Ureter (tissue), 1 donor: ENCODE data around the gene RGR. TPM values are rescaled to one million over a fixed set of nuclear protein-coding genes. Genes with fewer than 3 reads are reported as not detected.

Experiments
- DNase-seq: peaks from one replicate; pipeline ENCODE4 v3.0.0-alpha.2; 2020; ENCODE audit warnings: low spot score
- total RNA-seq: library from RNA; stranded (reverse); gene quantifications from one replicate; pipeline ENCODE4 v1.2.4, GENCODE V29; 2023
- donor health status: DM: yes; HTN: yes; CAD: no.

RGR gene
- total RNA-seq, 1 donor from 2014 or later = not detected

DNA sequence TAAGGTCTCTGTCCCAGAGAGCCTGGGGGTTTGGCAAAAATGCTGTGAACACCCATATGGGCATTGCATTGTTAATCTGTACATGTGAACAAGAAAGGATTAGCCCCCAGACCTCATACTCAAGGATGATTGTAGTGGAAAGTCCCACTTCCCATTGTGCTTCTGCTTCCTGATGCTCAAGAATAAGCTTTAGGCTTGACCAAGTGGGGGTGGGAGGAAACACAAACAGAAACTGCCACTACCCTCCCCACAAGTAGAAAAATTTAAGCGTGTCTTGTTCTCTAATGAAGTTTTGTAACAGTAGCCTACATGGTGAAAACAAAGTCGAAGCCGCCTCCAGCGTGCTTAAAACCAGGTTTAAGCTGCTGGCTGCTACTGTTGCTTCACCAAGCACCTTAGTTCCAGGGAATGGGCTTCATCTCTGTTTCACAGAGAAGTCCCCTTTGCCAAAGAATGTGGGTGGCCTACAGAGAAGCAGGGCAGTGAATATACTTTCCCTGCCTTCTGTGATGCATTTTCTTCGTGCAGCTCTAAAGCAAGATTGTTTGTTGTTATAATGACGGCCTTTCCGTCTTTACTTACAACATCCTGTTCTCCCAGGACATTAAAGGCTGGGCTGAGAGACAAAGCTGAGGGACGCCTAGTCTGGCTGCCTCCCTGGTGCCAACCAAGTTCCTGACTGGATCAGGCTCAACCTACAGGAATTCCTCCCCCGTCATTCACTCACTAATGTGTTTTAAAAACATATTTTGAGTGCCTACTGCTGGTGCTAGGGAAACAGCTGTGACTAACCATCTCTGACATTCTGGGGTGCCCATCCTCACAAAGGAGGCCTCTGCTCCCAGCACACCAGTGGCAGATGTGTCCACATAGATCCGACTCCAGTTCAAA lies 51.5 kb downstream of the RGR start:
- DNase-seq = no peak

DNA sequence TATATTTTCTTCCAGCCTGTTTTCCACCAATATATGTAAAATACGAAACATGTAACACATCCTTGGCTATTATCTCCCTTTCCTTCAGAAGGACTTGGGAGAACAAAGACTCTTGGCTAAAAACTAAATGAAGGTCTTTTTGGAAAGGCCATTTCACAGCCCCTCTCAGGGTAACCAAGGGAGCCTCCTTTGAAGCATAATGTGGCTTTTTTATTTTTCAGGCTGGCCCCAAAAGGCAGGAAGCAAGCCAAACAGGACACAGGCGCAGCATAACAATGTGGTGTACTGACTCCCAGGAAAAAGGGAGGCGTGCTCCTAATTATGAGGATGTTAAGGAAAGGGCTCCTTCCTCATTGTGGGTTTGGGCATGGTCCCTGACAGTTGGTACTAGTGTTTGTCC lies 53.2 kb downstream of the RGR start:
- no peak for DNase-seq

DNA sequence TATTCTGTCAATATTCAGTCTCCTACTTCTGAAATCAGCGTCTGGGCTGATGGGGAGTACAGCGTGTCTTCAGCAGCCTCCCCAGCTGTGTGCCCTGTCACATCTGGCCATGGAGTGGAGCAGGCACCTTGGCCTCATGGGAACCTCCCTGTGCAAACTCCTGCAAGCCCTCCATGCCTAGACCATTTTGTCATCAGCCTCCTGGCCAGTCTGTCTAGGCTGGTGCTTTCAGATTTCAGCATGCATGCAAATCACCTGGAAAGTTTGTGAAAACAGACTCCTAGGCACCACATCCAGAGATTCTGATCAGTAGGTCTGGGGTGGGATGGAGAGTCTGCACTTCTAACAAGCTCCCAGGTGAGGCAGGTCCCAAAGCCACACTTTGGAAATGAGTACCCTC lies 57.4 kb downstream of the RGR start:
- no peak for DNase-seq

DNA sequence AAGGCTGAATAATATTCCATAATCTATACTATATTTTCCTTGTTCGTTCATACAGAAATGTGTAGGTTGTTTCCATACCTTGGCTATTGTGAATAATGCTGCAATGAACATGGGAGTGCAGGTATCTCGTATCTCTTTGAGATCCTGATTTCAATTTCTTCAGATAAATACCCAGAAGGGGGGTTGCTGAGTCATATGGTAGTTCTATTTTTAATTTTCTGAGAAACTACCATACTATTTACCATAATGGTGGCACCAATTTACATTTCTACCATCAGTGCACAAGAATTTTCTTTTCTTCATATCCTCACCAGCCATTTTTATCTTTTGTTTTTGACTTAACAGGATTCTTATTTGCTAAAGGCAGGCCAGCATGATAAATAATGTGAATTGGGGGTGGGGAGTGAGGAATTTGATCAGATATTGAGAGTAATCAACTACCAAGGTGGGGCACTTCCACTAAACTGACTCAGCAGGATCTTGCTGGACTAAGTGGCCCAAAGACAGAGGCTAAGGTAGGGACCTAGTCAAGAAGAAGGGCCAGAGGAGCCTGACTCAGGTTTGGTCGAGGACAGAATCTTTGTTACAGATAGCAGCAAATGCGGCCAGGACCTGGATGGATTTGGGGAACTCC lies 62.0 kb downstream of the RGR start:
- no peak for DNase-seq

DNA sequence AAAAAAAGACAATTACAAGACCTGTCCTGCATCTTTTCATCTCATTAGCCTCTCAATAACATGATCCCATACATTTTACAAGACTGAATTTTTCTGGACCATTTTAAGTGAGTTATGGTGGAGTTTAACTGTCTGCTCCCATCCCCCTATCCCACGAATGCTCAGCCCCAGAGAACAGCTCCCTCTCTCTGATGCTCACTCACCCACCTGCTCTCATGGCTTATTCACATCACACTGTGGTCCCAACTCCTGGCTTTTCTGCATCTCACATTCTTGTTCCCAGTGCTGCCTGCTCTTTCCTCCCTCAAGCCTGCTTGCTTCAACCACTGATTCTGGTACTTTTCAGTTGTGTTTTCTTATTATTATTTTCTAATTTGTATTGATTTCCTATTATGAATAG lies 63.2 kb downstream of the RGR start:
- no peak for DNase-seq

DNA sequence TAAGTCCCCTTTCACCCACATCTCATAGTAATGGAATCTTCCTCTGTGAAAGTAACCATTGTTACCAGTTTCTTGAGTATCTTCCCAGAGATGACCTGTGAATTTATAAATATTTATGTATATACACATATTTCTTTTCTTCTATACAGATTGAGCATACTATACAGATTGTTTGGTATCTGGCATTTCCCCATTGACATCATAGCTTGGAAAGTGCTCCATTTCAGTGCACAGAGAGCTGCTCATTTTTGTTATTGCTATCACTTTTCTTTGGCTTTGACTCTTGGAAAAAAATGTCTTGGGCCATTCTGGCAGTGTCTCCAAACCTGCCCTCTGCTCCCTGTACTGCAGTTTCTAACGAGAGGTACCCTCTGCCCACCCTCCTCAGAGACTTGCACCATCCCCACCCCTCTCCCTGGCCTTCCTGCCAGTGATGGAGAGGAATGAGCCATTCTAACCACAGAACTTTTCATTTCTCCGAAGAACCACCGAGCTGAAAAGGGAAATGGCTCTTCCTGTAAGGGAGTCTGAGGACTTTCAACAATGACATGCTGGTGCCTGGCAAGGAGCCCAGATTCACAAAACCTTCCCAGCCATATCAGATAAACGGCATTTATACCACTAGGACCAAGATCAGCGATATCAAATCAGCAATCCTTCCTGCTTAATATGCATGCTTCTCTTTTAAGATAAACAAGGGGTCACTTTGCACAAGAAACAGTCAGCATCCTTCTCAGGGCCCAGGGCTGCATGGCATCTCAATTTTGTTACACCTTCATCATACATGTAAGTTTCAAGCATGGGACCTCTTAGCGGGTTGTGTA lies 63.8 kb downstream of the RGR start:
- DNase-seq = peak; percentile 67

Other genes with a start within 250 kb of the RGR start
- gene GHITM, start 105.5 kb upstream of the RGR start, total RNA-seq = 108 TPM
- 29.2 TPM for gene GPR15LG, start 71.3 kb upstream of the RGR start, total RNA-seq
- gene CDHR1, start 50.5 kb upstream of the RGR start, total RNA-seq = 1.5 TPM
- gene LRIT2, start 19.5 kb upstream of the RGR start, total RNA-seq = not detected
- not detected for gene LRIT1, start 3.5 kb upstream of the RGR start, total RNA-seq
- gene CCSER2, start 83.5 kb downstream of the RGR start, total RNA-seq = 75.4 TPM